GM21447 (cell line): ENCODE results near the gene TOR4A.
"Not testable (repeated sequence)": the region's sequence is repeated elsewhere in the genome, so short reads cannot be mapped to it uniquely, and the experiment has no call there.

Source experiments
- ATAC-seq: cut with Tn5 transposase; IDR thresholded peaks from one replicate; pipeline ENCODE4 v1.9.1; 2021; ENCODE audit not compliant: unreplicated experiment

TOR4A gene

DNA sequence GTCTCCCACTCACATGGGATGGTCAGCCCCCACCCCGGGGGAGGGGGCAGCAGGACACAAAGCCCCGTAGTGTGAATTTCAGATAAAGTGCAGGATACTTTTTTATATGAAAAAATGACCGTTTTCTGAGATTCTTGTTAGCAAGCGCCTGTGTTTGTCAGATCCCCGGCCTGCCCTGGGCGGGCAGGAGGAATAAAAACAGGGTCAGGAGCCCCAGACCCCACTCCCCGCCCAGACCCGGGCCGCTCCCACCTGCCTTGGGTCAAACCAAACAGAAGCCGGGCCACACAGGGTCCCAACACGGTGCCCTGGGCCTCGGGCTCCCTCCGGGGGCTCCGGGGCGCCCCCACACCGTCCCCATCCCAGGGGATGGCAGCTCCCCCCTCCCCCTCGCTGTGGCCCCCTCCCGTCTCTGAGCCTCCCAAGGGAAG, 38.1 kb downstream of the TOR4A start:
- ATAC-seq: no peak

DNA sequence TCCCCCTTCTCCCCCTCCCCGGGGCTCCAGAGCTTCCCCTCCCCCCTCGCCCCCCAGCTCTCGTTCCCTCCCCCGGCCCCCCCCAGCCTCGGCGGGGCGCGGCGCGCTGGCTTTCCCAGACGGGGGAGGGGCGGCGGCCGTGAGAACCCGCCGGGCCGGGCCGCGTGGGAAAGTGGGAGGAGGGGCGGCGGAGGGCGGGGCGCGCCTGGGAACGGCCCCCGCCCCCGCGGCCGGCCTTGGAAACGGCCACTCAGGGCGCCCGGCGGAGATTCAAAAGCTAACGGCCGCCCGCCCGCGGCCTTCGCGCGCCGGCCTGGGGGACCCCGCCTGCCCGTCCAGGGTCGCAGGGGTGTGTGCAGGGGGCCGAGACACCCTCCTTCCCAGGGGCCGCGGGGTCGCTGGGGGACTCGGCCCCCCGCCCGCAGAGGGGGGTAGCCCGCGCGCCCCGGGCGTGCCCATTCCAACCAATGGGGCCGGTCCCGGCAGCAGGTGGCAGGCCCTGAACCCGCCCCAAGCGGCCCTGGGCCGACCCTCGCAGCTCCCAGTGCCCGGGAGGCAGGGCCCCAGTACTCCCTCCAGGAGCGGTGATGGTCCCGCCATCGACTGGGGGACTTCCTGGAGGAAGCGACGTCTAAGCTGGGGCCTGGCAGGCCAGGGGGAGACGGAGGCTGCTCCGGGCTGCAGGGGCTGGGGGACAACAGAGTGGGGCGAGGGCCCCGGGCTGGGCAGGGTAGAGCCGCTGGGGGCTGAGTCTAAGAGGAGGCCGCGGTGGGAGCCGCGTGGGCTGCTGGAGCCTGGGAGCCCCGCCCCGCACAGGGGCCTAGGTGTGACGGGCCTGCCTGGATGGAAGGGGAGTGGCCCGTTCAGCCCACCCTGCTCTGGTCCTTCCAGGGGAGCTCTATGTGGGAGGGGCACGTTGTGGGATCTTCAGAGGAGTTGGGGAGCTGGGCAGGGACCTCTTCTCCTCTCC, 38.8 kb downstream of the TOR4A start:
- no peak for ATAC-seq

DNA sequence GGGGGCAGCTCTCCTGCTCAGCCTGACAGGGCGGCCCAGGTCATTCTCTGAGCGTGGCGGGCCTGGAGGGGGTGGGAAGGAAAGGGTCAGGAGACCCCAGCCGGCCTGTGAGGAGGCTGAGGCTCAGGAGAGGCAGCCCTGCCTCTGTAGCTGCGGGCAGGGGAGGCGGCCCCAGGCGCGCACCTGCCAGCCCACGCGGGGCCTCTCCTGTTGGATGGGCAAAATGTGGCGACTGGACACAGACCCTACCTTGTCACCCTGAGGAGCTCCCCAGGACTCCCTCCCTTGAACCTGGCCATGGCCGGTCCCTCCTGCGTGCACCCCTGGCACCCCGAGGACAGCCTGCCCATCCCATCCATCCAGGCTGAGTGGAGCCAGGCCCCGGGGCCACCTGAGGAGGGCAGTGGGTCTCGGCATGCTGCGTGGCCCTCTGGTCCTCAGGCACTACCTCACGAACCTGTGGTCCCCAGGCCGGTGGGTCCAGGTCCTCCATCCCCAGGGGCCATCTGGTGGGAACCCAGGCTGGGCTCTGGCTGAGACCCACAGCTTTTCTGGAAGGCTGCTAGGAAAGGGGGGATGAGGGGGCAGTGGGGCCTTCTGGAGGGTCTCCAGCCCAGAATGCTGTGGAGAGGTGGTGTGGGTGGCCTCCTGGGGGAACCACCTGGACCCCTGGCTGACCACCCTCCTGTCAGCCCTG, 39.6 kb downstream of the TOR4A start:
- ATAC-seq: no peak

- ATAC-seq: no peak
Measured at GRCh38 chr9:137317718-137318511, 40.4 kb downstream of the TOR4A start.

GRCh38 chr9:137318602-137319001, 41.1 kb downstream of the TOR4A start:
- ATAC-seq: no peak

GRCh38 chr9:137319011-137319738, 41.6 kb downstream of the TOR4A start:
- ATAC-seq: no peak

GRCh38 chr9:137319739-137320551, 42.4 kb downstream of the TOR4A start:
- ATAC-seq: no peak

- ATAC-seq: no peak
Measured at GRCh38 chr9:137320555-137321384, 43.2 kb downstream of the TOR4A start.

DNA sequence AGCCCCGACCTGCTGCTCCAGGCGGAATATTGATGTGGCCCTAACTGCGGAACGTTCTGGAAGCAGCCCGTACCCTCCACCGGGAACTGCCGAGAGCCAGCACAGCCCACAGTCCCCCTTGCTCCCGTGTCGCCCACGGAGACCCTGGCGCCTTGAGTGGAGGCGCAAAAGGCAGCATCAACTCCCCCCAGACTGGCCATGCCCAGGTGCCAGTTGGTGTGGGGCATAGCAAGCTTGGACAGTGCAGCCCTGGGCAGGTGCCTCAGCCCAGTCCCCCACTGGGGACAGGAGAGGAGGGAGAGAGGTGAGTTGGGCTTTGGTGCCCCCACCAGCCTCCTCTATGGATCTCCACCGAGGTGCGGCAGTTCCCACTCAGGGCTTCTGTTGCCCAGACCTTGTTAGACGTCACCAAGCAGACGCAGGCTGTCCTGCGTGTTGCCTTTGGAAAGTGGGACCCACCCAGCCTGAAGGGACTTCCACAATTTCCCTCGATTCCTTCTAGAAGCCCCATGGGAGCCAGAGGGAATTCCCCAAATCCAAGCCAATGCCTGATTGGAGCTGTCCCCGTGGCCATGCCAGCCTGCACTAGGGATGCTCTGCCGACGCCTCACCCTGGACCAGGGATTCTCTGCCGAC, 44.3 kb downstream of the TOR4A start:
- no peak for ATAC-seq

- ATAC-seq: no peak
Measured at GRCh38 chr9:137323531-137324331, 46.2 kb downstream of the TOR4A start.

DNA sequence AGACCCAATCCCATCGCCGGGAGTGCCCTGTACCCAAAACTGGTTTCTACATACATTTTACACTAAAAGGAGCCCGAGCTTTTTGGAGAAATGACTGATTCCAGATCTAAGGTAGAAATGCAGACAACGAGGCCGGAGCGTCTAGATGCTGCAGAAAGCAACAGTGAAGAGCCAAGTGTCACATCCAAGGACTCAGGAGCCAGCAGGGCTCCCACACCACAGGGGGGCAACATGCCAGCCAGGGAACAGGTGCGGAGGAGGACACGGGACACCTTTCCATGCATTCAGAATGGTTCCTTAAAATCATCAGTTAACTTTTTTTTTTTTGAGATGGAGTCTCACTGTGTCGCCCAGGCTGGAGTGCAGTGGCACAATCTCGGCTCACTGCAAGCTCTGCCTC, 47.6 kb downstream of the TOR4A start:
- no peak for ATAC-seq

DNA sequence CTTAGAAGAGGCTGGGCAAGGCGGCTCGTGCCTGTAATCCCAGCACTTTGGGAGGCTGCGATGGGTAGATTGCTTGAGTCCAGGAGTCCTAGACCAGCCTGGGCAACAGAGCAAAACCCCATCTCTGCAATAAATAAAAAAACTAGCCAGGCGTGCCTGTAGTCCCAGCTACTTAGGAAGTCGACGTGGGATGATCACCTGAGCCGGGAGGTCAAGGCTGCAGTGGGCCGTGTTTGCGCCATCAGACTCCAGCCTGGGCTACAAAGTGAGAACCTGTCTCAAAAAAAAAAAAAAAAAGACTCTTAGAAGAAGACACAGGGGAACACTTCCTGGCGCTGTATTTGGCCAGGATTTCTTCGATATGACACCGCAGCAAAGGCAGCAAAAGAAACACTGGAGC, 48.3 kb downstream of the TOR4A start:
- ATAC-seq: no peak

DNA sequence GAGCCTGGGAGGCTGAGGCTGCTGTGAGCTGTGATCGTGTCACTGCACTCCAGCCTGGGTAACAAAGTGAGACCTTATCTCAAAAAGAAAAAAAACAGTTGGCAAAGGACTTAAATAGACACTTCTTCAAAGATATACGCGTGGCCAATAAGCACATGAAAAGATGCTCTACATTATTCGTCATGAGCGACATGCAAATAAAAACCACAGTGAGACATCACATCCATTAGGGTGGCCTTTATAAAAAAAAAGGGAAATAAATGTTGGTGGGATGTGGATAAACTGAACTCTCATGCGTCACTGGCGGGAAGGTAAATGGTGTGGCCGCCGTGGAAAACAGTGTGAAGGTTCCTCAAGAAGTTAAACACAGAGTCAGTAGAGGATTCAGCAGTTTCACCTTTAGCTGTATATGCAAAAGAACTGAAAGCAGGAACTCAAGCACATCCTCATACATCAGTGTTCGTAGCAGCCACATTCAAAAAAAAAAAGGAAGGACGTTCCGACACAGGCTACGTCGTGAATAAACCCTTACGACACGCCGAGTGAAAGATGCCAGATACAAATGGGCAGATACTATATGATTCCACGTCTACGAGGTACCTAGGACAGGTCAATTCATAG, 49.0 kb downstream of the TOR4A start:
- no peak for ATAC-seq

DNA sequence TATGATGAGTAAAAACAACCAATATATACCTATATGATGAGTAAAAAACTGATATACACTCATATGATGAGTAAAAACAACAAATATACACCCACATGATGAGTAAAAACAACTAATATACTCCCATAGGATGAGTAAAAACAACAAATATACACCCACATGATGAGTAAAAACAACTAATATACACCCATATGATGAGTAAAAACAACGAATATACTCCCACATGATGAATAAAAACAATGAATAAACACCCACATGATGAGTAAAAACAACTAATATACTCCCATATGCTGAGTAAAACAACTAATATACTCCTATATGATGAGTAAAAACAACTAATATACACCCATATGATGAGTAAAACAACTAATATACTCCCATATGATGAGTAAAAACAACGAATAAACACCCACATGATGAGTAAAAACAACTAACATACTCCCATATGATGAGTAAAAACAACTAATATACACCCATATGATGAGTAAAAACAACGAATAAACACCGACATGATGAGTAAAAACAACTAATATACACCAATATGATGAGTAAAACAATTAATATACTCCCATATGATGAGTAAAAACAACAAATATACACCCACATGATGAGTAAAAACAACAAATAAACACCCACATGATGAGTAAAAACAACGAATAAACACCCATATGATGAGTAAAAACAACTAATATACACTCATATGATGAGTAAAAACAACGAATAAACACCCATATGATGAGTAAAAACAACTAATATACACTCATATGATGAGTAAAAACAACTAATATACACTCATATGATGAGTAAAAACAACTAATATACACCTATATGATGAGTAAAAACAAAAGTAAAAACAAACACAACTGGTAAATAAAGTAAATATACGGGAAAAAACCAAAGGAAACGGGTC, 50.4 kb downstream of the TOR4A start:
- not testable (repeated sequence) for ATAC-seq

DNA sequence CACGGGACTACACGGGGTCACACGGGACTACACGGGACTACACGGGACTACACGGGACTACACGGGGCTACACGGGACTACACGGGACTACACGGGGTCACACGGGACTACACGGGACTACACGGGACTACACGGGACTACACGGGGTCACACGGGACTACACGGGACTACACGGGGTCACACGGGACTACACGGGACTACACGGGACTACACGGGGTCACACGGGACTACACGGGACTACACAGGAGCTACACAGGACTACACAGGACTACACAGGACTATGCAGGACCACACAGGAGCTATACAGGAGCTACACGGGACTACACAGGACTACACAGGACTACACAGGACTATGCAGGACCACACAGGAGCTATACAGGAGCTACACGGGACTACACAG, 52.1 kb downstream of the TOR4A start:
- ATAC-seq: not testable (repeated sequence)

GRCh38 chr9:137330689-137331088, 53.2 kb downstream of the TOR4A start:
- no peak for ATAC-seq
